NB4 (cell line): Measurements from ENCODE around the gene CAMTA1.

Experiments
- POLR2A ChIP-seq: IDR thresholded peaks from 2 replicates; pipeline ENCODE4 v1.6.1; 2011; ENCODE audit warnings: mild to moderate bottlenecking; ENCODE audit not compliant: insufficient read length; ENCODE audit errors: extremely low read depth
- TF ChIP-seq, protein P1 (sequence below): IDR thresholded peaks from one replicate; pipeline ENCODE4 v1.5.1; 2012; ENCODE audit warnings: low read depth, low read length
- TF ChIP-seq, protein P2 (sequence below): IDR thresholded peaks from 2 replicates; pipeline ENCODE4 v1.6.1; 2011; ENCODE audit warnings: low read depth, low read length

DNA sequence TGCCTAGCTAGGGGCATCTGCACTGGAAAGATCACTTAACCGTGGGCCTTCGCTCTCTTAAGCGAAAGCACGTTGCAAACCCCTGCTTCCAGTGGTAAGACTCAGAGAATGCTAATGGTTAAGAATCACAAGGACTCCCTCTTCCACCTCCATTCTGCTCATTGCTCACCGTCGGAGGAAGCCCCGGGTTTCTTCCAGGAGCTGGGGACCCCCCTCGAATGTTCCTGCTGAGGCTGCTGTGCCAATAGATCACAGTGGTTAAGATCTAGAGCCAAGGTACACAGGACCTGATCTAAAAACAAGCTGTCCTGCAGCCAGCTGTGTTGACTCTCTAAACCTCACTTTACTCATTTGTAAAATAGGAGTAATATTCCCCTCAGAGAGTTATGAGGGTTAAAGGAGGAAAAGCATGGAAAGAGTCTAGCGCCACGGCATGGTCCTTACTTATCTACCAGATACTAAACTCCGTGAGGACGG, 986.6 kb downstream of the CAMTA1 start:
- TF ChIP-seq, protein P1, sequence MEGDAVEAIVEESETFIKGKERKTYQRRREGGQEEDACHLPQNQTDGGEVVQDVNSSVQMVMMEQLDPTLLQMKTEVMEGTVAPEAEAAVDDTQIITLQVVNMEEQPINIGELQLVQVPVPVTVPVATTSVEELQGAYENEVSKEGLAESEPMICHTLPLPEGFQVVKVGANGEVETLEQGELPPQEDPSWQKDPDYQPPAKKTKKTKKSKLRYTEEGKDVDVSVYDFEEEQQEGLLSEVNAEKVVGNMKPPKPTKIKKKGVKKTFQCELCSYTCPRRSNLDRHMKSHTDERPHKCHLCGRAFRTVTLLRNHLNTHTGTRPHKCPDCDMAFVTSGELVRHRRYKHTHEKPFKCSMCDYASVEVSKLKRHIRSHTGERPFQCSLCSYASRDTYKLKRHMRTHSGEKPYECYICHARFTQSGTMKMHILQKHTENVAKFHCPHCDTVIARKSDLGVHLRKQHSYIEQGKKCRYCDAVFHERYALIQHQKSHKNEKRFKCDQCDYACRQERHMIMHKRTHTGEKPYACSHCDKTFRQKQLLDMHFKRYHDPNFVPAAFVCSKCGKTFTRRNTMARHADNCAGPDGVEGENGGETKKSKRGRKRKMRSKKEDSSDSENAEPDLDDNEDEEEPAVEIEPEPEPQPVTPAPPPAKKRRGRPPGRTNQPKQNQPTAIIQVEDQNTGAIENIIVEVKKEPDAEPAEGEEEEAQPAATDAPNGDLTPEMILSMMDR = no peak
- no peak for TF ChIP-seq POLR2A
- TF ChIP-seq, protein P2, sequence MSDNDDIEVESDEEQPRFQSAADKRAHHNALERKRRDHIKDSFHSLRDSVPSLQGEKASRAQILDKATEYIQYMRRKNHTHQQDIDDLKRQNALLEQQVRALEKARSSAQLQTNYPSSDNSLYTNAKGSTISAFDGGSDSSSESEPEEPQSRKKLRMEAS = no peak
